LNCaP clone FGC (cell line): ENCODE measurements around the gene KNOP1.

ENCODE experiments used
- DNase-seq: peaks from one replicate; pipeline ENCODE4 v3.0.0-alpha.2; 2011; ENCODE audit warnings: low read depth
- H3K4me3 ChIP-seq: 2 replicates; pipeline ENCODE4 v1.5.1; 2011; ENCODE audit warnings: mild to moderate bottlenecking, low read depth, low read length, control low read depth
- TF ChIP-seq, protein P1 (sequence below): IDR thresholded peaks from 2 replicates; pipeline ENCODE4 v1.5.1; 2012; ENCODE audit warnings: mild to moderate bottlenecking; ENCODE audit not compliant: control insufficient read depth, insufficient read depth; ENCODE audit errors: extremely low read depth

Gene KNOP1

DNA sequence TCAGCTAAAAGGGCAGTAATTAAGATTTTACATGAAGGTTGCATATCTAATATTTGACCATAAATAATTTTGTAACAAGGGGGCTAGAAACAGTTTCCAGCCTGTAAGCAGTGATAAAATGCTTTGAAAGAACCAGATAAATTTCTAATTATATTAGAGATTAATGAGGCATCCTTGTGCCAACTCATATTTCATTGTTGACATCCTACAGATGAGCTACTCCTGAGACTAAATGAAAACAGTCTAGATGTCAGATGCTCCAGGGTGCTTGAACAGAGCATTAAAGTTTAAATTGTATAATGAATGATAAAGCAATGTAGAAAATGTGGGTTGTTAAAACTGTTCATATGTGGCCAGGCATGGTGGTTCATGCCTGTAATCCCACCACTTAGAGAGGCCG, 23.3 kb upstream of the KNOP1 start:
- H3K4me3 ChIP-seq, result no peak overlapping the region
- TF ChIP-seq, protein P1, sequence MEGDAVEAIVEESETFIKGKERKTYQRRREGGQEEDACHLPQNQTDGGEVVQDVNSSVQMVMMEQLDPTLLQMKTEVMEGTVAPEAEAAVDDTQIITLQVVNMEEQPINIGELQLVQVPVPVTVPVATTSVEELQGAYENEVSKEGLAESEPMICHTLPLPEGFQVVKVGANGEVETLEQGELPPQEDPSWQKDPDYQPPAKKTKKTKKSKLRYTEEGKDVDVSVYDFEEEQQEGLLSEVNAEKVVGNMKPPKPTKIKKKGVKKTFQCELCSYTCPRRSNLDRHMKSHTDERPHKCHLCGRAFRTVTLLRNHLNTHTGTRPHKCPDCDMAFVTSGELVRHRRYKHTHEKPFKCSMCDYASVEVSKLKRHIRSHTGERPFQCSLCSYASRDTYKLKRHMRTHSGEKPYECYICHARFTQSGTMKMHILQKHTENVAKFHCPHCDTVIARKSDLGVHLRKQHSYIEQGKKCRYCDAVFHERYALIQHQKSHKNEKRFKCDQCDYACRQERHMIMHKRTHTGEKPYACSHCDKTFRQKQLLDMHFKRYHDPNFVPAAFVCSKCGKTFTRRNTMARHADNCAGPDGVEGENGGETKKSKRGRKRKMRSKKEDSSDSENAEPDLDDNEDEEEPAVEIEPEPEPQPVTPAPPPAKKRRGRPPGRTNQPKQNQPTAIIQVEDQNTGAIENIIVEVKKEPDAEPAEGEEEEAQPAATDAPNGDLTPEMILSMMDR, result no peak
- DNase-seq, result no peak

DNA sequence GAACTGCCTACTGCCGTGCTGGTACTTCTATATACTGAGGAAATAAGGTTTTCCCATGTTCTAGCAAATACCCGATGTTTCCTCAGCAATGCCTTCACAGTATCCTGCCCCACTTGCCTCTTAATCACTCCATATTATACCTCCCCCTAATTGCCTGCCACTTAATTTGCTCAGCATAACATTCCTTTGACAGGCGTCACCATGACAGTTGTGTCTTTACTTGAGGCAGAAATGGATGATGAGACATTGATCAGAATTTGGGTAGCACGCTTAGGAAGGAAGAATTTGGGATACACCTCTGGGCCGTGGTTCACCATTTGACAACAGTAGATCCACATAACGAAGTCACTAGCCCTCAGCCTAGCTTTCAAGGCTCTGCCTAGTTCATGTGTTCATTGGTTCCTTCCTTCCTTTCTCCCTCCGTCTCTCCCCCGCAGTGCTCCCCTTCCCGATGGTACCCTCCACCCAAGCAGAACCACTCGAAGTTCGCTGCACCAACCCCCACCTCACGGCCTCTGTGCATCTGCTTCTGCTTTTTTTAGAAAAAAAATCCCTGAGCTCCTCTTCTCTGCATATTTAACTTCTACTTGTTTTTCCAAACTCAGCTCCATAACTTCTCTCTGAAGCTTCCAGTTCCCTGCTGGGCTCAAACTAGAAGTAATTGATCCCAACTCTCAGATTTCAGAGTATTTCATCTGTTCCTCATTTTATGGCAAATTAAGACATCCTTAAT, 19.4 kb upstream of the KNOP1 start:
- H3K4me3 ChIP-seq, result no peak overlapping the region
- DNase-seq, result no peak
- TF ChIP-seq, protein P1, result no peak

DNA sequence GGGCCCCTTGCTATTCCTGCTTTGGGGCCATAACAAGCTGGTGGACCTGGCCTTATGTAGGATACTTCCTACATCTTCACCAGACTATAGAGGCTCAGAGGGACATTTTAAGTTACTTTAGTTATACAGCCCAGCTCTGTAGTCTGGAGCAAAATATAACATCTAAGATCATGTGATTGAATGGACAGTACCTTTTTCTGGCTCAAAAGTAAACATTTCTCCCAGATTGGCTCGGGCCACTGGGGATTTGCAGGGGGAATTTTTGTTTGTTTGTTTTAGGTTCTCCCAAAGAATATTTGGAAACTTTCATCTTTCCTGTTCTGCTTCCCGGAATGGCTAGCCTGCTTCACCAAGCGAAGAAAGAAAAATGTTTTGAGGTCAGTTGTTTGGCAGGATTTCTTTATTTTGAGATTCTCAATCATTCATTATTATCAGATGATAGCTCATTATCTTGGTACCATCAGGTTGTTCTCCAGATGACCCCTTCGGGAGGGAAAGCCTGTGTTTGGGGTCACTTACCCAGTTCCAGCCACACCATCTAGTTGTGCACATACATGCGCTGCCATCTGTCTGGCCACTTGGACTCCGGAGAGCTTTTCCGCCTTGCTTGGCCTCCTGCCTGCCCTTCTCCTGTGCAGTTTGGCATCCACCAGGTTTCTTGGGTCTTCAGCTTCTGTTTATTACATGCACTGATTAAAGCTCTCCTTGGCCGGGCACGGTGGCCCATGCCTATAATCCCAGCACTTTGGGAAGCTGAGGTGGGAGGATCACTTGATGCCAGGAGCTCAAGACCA, 17.2 kb upstream of the KNOP1 start:
- no peak for DNase-seq
- TF ChIP-seq, protein P1, result no peak
- no peak overlapping the region for H3K4me3 ChIP-seq

DNA sequence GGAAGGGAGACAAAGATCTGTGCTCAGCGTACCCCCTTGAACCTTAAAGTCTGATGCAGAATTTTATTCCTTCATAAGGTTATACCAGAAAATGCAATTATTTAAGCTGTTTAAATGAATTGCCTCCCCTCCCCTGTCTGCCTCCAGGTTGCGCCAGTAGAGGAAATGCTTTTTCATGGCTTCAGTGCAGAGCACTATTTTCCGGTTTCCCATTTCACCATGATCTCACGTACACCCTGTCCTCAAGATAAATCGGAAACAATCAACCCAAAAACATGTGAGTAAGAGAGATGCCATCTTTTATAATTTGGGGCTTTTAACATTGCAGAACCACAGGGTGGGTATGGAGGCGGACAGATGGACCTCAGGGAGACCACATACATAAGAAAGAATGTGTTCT, 15.5 kb upstream of the KNOP1 start:
- TF ChIP-seq, protein P1, result no peak
- H3K4me3 ChIP-seq, result no peak overlapping the region
- no peak for DNase-seq

DNA sequence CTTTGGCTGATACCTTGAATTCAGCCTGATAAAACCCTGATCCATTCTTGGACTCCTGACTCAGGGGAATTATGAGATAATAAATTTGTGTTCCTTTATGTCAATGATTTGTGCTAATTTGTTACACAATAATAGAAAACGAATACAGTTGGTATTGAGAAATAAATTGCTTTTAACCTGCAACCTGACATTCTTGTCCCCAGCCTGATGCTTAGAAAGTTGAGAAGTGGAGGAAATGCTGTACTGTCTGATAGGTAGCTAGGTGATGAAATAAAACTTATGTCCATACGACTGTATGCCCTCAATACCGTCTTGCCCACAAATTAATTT, 10.6 kb upstream of the KNOP1 start:
- H3K4me3 ChIP-seq, result no peak overlapping the region
- TF ChIP-seq, protein P1, result no peak
- no peak for DNase-seq

DNA sequence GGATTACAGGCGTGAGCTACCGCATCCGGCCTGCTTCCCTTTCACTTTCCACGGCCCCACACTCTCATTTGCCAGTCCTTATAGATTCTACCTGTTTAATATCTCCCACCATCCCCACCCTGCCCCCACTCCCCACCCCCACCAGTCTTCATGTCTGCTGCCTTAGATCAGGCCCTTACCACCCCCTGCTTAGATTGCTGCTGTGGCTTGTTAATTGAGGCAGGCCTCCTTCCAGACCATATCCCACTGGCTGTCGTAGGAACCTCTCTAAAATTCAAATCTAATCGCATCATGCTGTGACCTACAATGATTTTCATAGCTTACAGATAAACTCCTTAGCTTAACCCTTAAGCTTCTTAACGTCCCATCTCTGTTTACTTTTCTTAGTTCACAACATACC, 5.0 kb upstream of the KNOP1 start:
- DNase-seq, result no peak
- TF ChIP-seq, protein P1, result no peak
- no peak overlapping the region for H3K4me3 ChIP-seq

DNA sequence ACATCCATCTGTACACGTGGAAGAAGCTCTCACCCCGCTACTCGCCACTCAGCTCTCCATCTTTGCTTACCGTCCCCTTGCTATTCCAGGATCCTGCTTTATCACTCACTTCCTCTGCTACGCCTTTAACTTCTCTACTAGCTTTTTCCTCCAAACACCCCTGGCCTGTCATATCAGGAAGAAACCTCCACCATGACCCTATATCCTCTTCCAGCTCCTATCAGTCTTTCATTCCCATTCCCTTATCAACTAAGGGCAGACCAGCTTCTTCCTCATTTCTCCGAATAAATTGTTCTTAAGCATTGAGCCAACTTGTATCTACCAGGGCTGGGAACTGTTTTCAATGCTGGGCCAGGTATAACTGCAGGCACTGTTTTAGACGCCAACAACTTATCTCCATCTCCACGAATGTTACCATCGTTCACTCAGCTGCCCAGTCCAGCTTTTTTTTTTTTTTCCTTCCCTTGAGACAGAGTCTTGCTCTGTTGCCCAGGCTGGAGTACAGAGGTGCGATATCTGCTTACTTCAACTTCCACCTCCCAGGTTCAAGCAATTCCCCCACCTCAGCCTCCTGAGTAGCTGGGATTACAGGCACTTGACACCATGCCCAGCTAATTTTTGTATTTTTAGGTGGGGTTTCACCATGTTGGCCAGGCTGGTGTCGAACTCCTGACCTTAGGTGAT, 4.4 kb upstream of the KNOP1 start:
- TF ChIP-seq, protein P1, result no peak
- no peak for DNase-seq
- H3K4me3 ChIP-seq, result no peak overlapping the region
